CD4-positive, alpha-beta T cell treated with Interleukin-17A for 1 hour (primary cell): ENCODE results near the gene CAMTA2.
A peak's percentile ranks its signal among the peaks of the same experiment; 100 is the strongest.

Experiments
- DNase-seq: peaks from one replicate; pipeline ENCODE4 v3.0.0-alpha.2; 2020

CAMTA2 gene

GRCh38 chr17:4966844-4967538 is 20.5 kb downstream of the CAMTA2 start:
- DNase-seq = peak; percentile 99

GRCh38 chr17:4965311-4965986 is 22.0 kb downstream of the CAMTA2 start:
- no peak for DNase-seq

- DNase-seq = no peak
These were observed 27.1 kb downstream of the CAMTA2 start for GRCh38 chr17:4960279-4960922.

GRCh38 chr17:4959261-4959965 is 28.1 kb downstream of the CAMTA2 start:
- no peak for DNase-seq

- DNase-seq = no peak
These were observed 29.4 kb downstream of the CAMTA2 start for GRCh38 chr17:4958102-4958501.

GRCh38 chr17:4956493-4957061 is 30.9 kb downstream of the CAMTA2 start:
- DNase-seq = peak; percentile 57

- no peak for DNase-seq
These were observed 32.4 kb downstream of the CAMTA2 start for GRCh38 chr17:4955091-4955490.

- no peak for DNase-seq
These were observed 34.0 kb downstream of the CAMTA2 start for GRCh38 chr17:4953451-4953961.

GRCh38 chr17:4951486-4951885 is 36.0 kb downstream of the CAMTA2 start:
- no peak for DNase-seq

GRCh38 chr17:4950746-4951204 is 36.7 kb downstream of the CAMTA2 start, which contains the start of gene ENO3:
TSS of gene ENO3 (plus strand) at chr17:4951119. CDS start at chr17:4951830, 711 bp downstream.
- DNase-seq = no peak

GRCh38 chr17:4950075-4950745 is 37.3 kb downstream of the CAMTA2 start:
- DNase-seq = no peak

- peak; percentile 90 for DNase-seq
These were observed 38.0 kb downstream of the CAMTA2 start for GRCh38 chr17:4949321-4950074.

GRCh38 chr17:4948931-4949320 is 38.5 kb downstream of the CAMTA2 start:
- DNase-seq = peak; percentile 81

GRCh38 chr17:4948166-4948930 is 39.1 kb downstream of the CAMTA2 start, which contains the start of gene PFN1:
TSS of gene PFN1 (minus strand) at chr17:4948530. CDS start at chr17:4948394, 136 bp downstream.
- peak; percentile 95 for DNase-seq

- DNase-seq = peak; percentile 79
These were observed 39.9 kb downstream of the CAMTA2 start for GRCh38 chr17:4947411-4948165.

- DNase-seq = no peak
These were observed 40.5 kb downstream of the CAMTA2 start for GRCh38 chr17:4947010-4947410.

- peak; percentile 27 for DNase-seq
These were observed 41.0 kb downstream of the CAMTA2 start for GRCh38 chr17:4946312-4946976.

GRCh38 chr17:4945944-4946280 is 41.6 kb downstream of the CAMTA2 start:
- no peak for DNase-seq
